ENCODE results near the gene USF3.
A peak's percentile ranks its signal among the peaks of the same experiment; 100 is the strongest.

The USF3 gene

DNA sequence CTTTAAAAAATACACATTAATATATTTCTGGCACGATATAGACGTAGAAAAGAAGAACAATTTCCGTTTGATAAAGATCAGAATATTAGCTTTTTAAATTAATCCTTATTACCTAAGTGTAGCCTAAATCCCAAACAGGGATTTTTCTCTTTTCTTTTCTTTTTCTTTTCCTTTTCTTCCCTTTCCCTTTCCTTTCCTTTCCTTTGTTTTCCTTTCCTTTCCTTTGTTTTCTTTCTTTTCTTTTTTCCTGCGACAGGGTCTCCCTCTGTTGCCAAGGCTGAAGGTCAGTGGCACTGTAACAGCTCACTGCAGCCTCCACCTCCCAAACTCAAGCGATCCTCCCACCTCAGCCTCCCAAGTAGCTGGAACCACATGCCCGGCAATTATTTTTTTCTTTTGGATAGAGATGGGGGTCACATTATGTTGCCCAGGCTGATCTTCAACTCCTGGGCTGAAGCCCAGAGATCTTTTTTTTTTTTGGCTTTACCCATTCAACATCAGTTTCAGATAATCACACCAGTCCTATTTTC is 1.8 kb upstream of the USF3 start:
- DNase-seq = no peak

DNA sequence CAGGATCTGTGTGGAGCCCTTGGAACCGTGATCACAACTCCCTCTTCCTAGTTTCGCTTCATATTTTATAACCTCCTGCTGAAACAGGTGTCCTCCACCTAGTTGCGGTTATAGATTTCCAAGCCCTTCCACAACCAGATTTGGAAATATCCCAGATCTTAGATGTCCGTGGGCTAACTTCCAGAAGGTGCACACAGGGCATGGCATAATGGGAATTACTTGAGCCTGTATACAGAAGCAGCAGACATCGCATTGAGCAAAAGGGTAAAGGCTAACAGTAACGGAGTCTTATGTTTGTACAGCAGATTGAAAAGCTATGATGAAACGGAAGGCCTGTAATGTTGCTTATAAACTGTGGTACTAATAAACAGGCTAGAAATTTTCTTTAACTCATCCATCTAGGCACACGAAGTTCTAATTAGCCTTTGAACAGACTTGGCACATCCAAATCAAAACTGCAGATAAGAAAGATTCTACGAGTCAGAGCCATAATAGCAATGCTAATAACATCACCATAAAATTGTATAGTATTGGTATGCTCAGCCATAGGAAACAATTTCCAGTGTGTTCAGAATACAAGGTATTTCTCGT is 1.2 kb upstream of the USF3 start:
- DNase-seq = no peak

DNA sequence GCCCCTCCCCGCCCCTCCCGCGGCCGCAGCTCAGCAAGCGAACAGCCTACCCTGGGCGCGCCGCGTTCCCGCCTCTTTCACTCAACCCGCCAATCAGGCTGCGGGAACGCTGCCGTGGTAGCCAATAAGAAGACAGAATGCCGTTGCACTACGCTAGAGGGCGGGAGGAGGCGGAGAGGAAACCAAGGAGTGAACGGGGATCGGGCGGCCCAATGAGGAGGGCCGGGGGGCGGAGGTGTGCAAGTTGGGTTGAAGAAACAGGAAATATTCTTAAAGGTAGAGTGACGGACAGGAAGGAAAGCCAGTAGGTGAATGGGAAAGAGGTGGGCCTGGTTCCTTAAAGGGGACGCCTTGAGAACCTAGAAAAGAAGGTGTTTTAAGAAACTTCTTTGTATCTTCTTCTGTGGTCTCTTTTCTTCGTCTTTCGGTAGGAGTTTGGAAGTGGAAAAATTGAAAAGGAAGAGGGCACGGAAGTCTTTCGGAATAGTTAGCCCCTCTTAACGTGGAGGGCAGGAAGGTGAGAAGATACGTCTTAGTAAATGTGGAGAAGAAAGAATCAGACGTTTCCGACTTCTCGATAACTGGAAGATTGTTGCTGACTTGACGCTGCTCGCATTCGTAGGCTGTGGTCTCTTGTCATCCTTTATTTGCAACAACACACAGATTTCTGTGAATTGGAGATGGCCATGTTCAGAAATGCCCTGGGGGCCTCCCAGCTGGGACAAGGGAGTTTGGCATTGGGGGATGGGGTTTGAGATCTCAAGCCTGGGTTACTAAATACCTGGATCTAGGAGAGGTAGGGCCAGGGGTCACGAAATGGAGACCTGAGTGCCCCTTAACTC is 437 bp upstream of the USF3 start:
- DNase-seq = peak; percentile 100

DNA sequence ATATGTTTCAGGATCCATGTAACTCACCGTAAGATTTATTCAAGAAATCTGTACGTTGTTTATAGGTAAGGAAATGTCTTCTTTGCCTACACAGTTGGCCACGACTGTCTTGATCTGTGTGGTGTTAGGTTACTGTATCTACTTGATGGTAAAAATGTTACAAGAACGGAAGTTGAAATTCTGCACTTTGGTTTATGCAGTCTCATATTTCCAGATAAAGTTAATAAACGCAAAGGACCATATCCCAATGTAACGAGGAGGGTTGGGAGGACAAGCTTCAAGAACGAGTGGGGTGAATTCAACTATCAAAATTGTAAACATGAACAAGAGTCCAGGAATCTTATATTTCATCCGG is 1.0 kb downstream of the USF3 start:
- DNase-seq = no peak

DNA sequence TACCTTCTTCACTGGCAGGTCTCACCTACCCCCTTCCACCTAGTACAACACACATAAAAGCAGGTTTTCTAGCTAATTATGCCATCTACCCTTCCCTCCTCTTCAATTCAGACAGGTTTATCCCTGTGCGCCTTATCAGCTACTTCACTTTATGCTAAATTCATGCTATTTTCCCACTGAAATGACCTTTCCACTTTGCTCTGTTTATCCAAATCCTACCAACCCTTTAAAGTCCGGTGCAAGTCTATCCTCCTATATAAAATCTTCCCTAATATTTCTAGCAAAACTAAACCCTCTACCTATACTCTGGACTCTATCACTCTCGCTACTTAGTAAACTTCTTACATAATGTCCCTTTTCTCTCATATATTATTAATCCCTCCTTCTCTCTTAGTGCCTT is 6.0 kb downstream of the USF3 start:
- DNase-seq = no peak

DNA sequence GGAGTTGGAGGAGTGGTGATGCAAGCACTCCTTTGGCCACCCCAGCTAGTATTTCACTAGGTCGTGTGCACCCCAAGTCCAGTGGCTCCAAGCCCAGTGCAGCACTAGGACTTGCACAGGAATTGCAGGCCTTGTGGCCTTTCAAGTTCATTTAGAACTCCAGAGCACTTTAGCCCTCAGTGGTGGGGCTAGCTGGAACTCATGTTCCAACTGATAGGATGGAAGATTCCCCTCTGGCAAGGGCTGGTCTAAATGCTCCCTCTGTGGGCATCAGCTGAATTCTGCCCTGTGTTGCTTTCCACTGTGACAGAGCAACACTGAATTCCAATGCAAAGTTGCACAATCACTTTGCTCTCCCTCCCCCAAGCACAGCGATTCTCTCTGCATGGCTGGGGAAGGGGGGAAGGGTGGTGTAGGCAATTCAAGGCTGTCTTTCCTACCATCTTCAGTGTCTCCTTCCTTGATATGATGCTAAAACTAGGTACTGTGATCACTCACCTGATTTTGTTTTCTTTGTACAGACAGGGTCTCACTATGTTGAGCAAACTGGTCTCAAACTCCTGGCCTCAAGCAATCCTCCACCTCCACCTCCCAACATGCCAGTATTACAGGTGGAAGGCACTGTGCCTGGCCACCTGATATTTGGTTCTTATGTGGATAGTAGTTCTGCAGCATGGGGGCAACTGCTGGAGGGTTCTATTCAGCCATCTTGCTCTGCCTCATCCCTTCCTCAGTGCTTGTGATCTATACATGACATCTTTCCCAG is 10.3 kb downstream of the USF3 start:
- no peak for DNase-seq

DNA sequence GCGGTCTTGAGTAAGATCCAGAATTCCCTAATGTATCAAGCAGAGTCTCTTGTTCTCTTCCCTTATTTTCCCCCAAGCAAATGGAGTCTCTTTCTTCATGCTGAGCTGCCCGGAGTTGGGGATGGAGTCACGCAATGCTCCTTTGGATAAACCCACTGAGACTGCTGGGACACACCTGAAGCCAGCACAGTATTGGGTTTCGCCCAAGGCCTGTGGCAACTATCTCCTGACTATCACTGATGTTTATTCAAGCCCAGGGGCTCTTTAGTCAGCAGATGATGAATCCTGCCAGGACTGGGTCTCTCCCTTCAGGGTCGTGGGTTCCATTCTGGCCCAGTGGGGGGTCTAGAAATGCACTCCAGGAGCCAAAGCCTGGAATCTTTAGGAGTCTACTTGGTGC is 11.3 kb downstream of the USF3 start:
- no peak for DNase-seq

DNA sequence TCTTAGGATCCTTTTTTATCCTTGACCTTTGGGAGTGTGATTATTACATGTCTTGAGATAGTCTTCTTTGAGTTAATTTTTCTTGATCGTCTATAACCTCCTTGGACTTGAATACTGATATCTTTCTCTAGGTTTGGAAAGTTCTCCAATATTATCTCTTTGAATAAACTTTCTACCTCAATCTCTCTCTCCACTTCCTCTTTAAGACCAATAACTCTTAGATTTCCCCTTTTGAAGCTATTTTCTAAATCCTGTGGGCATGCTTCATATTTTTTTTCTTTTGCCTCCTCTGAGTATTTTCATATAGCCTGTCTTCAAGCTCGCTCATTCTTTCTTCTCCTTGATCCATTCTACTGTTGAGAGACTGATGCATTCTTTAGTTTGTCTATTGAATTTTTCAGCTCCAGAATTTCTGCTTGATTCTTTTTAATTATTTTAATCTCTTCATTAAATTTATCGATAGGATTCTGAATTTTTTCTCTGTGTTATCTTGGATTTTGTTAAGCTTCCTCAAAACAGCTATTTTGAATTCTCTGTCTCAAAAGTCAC is 12.1 kb downstream of the USF3 start:
- DNase-seq = no peak

DNA sequence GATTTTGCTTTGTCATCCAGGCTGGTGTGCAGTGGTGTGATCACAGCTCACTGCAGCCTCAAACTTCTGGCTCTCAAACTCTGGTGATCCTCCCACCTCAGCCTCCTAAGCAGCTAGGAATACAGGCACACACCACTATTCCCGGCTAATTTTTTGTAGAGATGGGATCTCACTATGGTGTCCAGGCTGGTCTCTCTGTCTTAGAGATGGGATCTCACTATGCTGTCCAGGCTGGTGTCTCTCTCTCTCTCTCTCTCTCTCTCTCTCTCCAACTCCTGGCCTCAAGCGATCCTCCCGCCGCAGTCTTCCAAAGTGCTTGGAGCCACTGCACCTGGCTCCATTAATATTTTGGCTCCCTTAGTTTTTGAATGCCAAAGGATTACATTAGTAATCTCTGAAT is 17.7 kb downstream of the USF3 start:
- no peak for DNase-seq

DNA sequence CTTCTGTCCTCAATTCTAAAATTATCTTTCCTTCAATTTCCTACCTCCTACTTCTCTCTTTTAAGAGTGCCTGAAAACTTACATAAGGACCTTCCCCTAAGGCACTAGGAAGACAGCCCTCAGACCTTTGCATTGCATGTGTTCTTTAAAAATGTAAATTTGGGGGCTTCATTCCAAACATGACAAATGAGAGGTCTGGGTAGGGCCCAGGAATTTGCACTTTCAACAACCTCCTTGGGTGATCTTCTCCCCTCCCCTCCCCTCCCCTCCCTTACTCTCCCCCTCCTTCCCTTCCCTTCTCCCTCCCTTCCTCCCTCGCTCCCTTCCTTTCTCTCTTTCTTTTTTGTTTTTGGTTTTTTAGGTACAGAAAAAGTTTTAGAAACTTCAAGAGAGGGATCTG is 18.7 kb downstream of the USF3 start:
- DNase-seq = no peak

DNA sequence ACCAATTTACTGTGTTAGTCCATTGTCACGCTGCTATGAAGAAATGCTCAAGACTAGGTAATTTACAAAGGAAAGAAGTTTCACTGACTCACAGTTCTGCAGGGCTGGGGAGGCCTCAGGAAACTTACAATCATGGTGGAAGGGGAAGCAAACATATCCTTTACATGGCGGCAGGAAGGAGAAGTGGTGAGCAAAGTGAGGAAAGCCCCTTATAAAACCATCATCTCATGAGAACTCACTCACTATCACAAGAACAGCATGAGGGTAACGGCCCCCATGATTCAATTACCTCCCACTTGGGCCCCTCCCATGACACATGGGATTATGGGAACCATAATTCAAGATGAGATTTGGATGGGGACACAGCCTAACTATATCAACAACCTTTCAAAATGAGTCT is 20.2 kb downstream of the USF3 start:
- DNase-seq = no peak

DNA sequence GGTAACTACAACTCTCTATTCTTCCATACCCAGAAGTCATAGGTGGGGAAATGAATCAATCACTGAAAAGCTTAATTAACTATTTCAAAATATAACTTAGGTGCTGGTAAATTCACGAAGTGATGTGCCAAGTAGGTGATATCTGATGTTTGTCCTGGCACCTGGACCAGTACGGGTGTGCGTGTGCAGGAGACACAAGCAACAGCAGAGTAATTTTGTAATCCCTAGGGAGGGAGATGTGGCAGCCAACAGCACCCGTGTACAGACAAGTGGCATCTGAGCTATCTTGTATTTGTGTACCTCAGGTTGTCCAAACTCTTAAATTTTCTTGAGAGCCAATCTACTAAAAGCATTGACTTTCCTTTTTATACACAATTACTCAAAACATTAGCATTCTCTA is 22.8 kb downstream of the USF3 start:
- DNase-seq = no peak

DNA sequence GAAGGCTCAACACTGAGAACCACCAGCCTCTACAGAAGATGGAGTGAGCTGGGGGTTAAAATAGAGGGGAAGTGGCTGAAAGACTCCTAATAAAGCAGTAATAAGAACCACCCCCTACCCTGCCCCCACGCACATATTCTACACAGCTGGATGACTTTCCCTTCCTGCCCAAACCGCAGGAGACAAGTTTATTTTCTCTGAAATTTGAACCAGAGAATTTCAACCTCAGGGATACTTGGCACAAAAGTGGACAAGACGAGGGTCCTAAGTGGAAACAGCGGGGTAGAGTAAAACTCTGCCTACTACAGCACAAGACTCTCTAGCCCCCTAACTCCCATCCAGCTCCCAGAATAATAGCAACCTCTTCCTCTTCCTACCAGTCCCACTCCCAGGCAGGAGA is 28.4 kb downstream of the USF3 start:
- no peak for DNase-seq

DNA sequence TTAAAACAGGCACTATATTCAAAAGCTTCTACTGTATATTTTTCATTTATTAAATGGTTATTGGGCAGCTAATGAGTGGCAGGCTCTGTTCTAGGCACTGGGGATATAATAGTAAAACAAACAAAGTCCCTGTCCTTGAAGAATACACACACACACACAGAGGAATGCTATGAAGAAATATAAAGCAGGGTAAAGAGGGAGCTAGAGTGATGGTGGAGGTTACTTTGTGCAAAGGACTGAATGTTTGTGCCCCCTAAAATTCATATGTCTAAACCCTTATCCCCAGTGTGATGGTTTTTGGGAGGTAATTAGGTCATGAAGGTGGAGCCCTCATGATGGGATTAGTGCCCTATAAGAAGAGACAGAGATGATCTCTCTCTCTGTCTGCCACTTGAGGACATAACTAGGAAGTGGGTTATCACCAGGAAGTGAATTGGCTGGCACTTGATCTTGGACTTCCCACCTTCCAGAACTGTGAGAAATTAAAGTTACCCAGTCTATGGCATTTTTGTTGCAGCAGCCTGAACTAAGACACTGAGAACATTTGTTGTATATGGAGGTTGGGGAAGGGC is 31.8 kb downstream of the USF3 start:
- no peak for DNase-seq

DNA sequence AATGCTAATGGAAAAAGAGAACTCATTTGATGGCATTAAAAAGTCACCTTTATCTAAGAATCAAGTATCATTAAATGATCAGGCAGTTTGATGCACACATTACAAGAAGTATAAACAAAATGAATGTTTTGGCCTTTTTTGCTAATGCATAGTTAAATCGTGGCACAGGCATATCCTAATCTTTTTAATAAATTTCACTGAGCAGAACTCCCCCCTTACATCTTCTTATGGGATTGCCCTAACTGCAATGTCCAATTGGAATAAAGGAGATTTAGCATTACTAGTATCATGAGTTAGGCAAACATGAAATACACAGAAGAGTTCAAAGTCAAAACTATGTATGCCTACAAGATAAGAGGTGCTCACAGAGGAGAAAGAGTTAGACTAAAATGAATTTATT is 32.7 kb downstream of the USF3 start:
- DNase-seq = no peak

DNA sequence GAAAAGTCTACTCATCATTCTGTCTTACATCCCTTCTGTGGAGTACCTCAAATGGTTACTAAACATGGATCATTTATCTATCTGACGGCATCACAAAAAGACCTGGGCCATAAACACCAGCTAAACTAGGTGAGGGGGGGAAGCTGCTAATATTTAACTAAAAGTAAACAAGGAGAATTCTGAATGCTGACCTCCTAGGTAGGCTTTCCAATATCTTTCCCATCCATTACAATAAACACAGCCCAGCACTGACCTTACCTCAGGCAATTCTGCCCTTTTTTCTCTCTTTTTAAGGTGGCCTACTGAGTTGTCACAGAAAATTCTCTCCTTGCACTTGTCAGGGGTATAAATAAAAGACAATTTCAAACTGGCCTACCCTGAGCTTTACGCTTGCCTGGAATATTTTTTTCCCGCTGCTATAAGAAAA is 33.1 kb downstream of the USF3 start:
- no peak for DNase-seq

DNA sequence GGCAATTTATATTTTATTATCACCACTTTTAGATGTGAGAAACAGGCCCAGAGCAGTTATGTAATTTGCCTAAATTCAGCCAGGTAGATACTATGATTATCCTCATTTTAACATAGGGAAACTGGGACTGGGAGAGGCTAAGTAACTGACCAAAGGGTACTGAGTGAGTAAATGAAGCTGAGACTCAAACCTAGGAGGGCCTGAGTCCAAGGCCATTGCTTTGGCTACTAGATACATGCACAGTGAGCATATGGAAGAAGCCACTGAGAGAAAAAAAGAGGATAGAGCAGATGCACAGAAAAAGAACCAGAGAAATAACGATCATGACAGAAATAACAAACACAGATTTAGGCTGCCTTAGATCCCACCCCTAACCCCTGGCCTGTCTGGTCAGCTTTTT is 33.6 kb downstream of the USF3 start:
- DNase-seq = no peak

DNA sequence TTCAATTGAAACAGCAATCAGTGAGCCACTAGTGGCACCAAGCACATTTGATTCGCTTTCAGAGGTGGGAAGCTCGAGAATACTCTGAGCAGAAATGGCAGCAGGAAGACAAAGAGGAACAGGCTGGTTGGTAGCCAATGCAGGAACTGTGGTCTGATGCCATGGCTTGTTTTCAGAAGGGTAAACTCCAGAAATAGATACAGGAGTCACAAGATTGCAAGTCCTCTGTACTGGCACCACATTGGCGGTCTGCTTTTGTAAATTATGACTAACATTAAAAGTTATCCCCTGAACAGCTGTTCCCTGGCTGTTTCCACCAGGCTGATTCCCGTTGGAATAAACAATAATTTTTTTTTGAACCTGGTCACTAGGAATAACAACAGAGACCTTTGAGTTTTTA is 35.5 kb downstream of the USF3 start:
- no peak for DNase-seq

DNA sequence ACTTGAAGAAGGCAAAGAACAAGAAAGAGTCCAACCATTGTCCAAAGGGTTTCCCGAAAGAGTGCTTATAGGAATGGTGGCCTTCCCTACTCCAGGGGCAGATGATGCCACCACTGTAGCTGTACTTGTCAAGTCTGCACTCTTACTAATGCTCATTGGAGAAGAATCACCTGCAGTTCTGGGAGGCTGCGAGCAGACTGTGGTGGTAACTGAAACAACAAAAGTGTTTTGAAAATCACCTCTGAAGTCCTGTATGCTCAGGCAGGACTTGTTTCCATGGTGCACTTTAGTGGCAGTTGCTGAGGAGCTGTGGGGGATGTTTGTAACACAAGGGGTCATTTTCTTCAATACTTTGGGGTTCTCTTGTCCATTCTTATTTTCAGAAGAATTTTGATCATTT is 36.0 kb downstream of the USF3 start:
- no peak for DNase-seq

DNA sequence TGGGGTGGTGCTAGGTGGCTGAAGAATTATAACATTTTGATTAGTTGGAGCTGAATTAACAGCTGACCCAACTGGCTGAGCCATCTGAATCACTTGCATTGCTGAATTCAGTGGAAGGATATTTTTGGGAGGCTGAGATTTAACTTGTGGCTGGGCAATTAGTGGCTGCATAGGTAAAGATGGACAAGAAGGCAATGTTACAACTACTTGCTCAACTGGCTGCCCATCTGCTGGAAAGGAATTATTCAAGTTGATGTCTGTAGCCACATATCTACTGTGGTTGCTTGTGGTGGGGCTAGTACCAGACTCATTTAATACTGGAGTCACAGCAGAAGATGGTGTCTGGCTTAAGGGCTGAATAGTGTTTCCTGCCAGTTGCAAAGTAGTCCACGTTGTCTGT is 36.4 kb downstream of the USF3 start:
- DNase-seq = no peak

DNA sequence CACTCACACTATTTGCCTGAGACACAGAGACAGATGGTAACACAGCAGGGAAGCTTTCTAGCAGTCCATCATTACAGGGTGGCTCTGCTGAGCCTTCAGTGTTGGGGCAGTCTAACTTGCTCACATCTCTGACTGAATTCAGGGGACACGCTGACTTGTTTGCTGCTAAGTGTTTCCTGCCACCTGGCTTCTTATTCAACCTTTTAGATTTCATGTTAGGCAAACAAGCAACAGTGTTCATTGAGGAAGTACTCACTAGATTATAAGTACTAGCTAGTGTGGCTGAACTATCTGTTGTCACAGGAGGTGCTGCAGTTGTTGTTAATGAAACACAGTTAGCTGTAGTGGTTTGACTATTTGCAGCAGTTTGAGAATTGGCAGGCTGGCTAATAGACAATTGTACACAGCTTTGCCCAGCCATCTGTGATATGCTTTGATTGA is 37.3 kb downstream of the USF3 start:
- DNase-seq = no peak

DNA sequence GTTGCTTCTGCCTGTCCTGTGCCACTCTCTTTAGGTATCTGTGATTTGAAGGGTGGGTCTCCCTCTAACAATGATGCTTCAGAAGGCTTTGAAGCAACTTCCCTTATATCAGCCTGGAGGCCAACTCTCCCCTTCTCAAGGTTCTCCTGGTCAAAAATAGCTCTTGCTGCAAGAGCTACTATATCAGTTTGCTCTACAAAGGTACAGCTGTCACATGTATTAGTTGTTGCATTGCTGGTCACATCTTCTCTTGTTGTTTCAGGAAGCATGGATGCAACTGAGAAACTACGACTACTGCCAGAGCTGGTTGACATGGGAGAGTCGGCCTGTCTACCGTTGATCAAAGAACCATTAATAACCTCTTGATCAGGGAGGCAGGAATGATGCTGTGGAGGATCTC is 38.3 kb downstream of the USF3 start:
- no peak for DNase-seq

DNA sequence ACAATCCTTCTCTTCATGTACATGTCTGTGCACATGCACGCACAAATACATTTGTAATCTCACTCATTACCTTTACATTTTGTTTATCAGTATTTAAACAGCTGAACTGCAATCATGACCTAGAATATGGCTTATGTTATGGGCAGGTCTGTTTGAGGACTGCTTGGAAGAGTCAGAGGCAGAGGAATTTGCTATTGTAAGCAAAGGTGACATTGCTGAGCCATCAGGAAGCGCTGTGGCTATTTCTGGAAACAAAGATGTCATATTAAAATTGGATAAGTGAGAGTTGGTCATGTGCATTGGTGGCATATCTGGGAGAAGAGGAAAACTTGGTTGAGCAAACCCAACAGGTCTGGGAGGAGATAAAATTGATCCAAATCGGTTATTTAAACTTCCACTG is 41.6 kb downstream of the USF3 start:
- DNase-seq = no peak
